H1 (cell line): ENCODE results near the gene EYA2. TPM values are rescaled to one million over a fixed set of nuclear protein-coding genes. Genes with fewer than 3 reads are reported as not detected.

Experiments used
- ASH2L ChIP-seq: fragments of 200-600, 300-600 bp; sonication (generic); IDR thresholded peaks from one replicate; pipeline ENCODE4 v1.7.1; 2017; ENCODE audit warnings: low read length
- FOSL1 ChIP-seq: IDR thresholded peaks from 2 replicates; pipeline ENCODE4 v1.6.1; 2011; ENCODE audit warnings: mild to moderate bottlenecking, low read depth, low read length, moderate library complexity; ENCODE audit not compliant: insufficient read depth
- NRF1 ChIP-seq: IDR thresholded peaks from 2 replicates; pipeline ENCODE4 v1.6.1; 2011; ENCODE audit warnings: mild to moderate bottlenecking, low read depth, low read length, improper control_type of control experiment
- RNF2 ChIP-seq: fragments of 200-900, 300-1000 bp; sonication (generic); IDR thresholded peaks from 2 replicates; pipeline ENCODE4 v1.7.1; 2016; ENCODE audit warnings: borderline replicate concordance, low read depth, mild to moderate bottlenecking, antibody characterized with exemption, low read length; ENCODE audit not compliant: poor library complexity, severe bottlenecking; ENCODE audit errors: missing control alignments
- polyA plus RNA-seq, 7 experiments: library from polyadenylated mRNA; depleted of rRNA in 3 of 7; stranded (reverse) in 5 of 7; unstranded in 2 of 7; fragments of >200 nt in 5 of 7; fragments of 200-250 nt in 2 of 7; gene quantifications; 1 replicate in 5 of 7; 2 replicates in 1 of 7; 4 replicates in 1 of 7; pipeline versions ENCODE4 v1.2.1 to v1.2.3, GENCODE V29; 2011 to 2013; ENCODE audit warnings: missing spikeins in 2 of 7, mixed read lengths in 2 of 7
- total RNA-seq: library from RNA; stranded (reverse); fragmentation: NEBNext Ultra II Directional; extraction: Animal tissue kit (Norgen Biotek cat#: 25700); gene quantifications from 2 replicates; pipeline ENCODE4 v1.2.1, GENCODE V29; 2021

The EYA2 gene
- total and polyA plus RNA-seq, 2 of the 8 experiments (the other 6 are each of a cell fraction or from before 2014, with no cell fraction given) = 1.6 to 1.7 TPM

DNA sequence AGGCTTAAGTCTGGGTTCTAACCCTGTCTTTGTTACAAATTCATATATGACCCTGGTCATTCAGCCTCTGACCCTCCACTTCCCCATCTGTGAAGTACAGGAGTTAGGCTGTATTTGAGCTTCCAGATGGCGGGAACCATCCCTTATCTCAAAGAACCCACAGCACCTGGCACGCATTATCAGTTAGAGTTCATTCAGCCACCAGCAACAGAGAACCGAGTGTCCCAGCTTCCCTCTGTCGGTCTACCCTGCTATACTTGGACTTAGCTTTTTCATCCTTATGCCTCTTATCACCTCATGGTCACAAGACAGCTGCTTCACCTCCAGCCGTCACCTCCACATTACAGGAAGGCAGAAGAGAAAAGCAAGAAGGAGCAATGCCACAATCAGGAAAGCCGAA is 147.8 kb downstream of the EYA2 start (continued):
- no peak for TF ChIP-seq ASH2L
- TF ChIP-seq FOSL1 = no peak
- no peak for TF ChIP-seq NRF1
- no peak for TF ChIP-seq RNF2
